Activated CD4-positive, alpha-beta memory T cell treated with anti-CD3 and anti-CD28 coated beads, Interleukin-2, amount 10 ng/mL, durations not matched to agents 7 days and 5 days (primary cell): ENCODE data around the gene CCK. TPM values are rescaled to one million over a fixed set of nuclear protein-coding genes. Genes with fewer than 3 reads are reported as not detected.

ENCODE experiments used
- CTCF ChIA-PET: fragments of 350-600 bp; sonication (Branson Sonifier 250); formaldehyde crosslinking; loops from one replicate; lab custom pipeline; 2021; ENCODE audit warnings: antibody characterized with exemption, inconsistent platforms; lab: Charles Lee
- POLR2A ChIA-PET: fragments of 350-600 bp; sonication (Branson Sonifier 250); formaldehyde crosslinking; loops from one replicate; lab custom pipeline; 2021; ENCODE audit warnings: antibody characterized with exemption; lab: Charles Lee
- DNase-seq: peaks from one replicate; pipeline ENCODE4 v3.0.0-alpha.2; 2020
- H3K27ac Mint-ChIP-seq: one replicate; pipeline ENCODE4 v1.8.0; 2021; ENCODE audit warnings: mild to moderate bottlenecking, mixed read lengths
- H3K27me3 Mint-ChIP-seq: one replicate; pipeline ENCODE4 v1.8.0; 2021; ENCODE audit warnings: mixed read lengths
- H3K36me3 Mint-ChIP-seq: one replicate; pipeline ENCODE4 v1.8.0; 2021; ENCODE audit warnings: low read depth, mixed read lengths
- H3K4me1 Mint-ChIP-seq: one replicate; pipeline ENCODE4 v1.8.0; 2021; ENCODE audit warnings: mixed read lengths
- H3K4me3 Mint-ChIP-seq: one replicate; pipeline ENCODE4 v1.8.0; 2021; ENCODE audit warnings: mild to moderate bottlenecking, mixed read lengths
- H3K9me3 Mint-ChIP-seq: one replicate; pipeline ENCODE4 v1.8.0; 2021; ENCODE audit warnings: mixed read lengths
- total RNA-seq, 2 experiments: library from RNA; stranded (reverse); gene quantifications; one replicate each; pipeline ENCODE4 v1.2.3, GENCODE V29; 2021

The CCK gene, protein sequence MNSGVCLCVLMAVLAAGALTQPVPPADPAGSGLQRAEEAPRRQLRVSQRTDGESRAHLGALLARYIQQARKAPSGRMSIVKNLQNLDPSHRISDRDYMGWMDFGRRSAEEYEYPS
- not detected for total RNA-seq

DNA sequence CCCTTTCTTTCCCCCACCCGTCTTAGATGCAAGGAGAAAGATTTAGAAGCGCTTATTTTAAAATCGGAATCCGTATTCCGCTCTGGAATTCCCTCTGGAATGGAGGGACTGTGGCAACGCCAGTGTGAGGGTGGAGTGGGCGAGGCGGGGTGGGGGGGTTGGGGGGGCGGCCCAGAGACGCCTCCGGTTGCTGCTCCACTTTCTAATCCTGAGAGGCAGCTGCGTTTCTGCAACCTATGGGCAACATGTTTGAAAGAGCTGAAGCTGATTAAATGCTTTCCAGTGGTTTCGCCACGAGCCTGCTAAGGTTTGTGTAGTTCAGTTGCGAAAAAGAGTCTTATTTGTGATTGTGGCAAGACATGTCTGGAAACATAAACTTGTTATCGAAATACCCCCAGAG is at the start of gene CCK:
TSS of gene CCK (minus strand) at position 101 of the 400 bp plus-strand sequence. CDS start 2,555 bp downstream, outside the sequence.
- DNase-seq = no peak
- Mint-ChIP-seq H3K9me3 (no peaks in the 10 kb centered on the region), H3K36me3 (no peaks in the 10 kb centered on the region), H3K27me3 (peaks cover 68% of the 10 kb centered on the region), H3K4me3 (no peak within 1 kb of the TSS), H3K4me1 (peaks cover 2% of the 10 kb centered on the region), H3K27ac (no peak within 1 kb of the TSS)
- ChIA-PET POLR2A (no interaction called here), CTCF (no interaction called here)

DNA sequence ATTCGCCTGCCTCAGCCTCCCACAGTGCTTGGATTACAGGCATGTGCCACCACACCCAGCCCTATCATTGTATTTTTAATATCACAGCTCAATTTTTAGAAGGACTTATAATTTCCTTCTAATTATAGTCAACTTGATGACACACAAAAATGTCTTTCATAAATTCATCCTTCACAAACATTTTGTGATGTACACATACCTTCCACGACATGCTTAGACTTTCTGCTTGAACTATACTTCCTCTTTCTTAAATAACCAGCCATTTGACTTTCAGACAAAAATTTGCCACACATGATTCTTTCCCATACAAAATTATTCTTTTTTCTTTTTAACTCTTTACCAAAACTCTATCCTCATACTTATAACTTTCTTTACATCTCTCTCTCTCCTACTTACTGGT is 48.4 kb upstream of the CCK start:
- no peaks in the 10 kb centered on the region for H3K4me1 Mint-ChIP-seq
- H3K27me3 Mint-ChIP-seq = no peaks in the 10 kb centered on the region
- no peak for DNase-seq
- no peak overlapping the region for H3K27ac Mint-ChIP-seq
- CTCF ChIA-PET = no interaction called here
- POLR2A ChIA-PET = no interaction called here
- peaks cover 28% of the 10 kb centered on the region for H3K9me3 Mint-ChIP-seq
- peaks cover 8% of the 10 kb centered on the region for H3K36me3 Mint-ChIP-seq
- no peak overlapping the region for H3K4me3 Mint-ChIP-seq

DNA sequence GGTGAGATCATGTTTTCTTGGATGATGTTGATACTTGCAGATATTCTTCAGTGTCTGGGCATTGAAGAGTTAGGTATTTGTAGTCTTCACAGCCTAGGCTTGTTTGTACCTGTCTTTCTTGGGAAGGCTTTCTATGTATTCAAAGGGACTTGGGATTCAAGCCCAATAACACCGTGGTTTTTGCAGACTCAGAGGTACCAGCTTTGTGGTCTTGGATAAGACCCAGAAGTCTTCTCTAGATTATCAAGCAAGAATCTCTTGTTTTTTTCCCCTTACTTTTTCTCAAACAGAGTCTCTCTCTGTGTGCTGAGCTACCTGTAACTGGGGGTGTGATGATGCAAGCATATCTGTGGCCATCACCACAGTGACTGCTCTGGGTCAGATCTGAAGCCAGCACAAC is 42.7 kb upstream of the CCK start:
- Mint-ChIP-seq H3K4me3 (no peak overlapping the region), H3K4me1 (no peaks in the 10 kb centered on the region), H3K27me3 (no peaks in the 10 kb centered on the region), H3K36me3 (peaks cover 3% of the 10 kb centered on the region), H3K9me3 (peaks cover 6% of the 10 kb centered on the region), H3K27ac (no peak overlapping the region)
- POLR2A ChIA-PET = no interaction called here
- no peak for DNase-seq
- CTCF ChIA-PET = no interaction called here

DNA sequence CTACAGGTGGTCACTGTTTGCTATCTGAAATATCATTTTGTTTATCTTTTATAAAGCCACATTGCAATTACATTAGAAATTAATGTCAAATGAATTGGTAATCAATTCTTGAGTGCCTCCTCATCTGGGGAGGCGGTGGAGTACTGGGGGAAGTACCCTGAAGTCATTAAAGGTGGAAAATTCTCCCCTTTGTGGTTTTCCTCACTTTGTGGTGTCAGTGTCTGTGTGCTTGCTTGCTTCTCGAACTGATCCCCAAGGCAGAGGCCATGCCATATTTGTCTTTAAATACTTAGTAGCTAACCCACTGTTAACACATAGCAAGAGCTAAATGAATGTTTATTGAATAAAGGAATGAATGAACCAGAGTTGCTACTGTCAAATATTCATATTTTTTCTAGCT is 40.5 kb upstream of the CCK start:
- no peaks in the 10 kb centered on the region for H3K9me3 Mint-ChIP-seq
- H3K4me3 Mint-ChIP-seq = no peak overlapping the region
- ChIA-PET CTCF (no interaction called here), POLR2A (no interaction called here)
- no peaks in the 10 kb centered on the region for H3K4me1 Mint-ChIP-seq
- no peaks in the 10 kb centered on the region for H3K36me3 Mint-ChIP-seq
- DNase-seq = no peak
- H3K27ac Mint-ChIP-seq = no peak overlapping the region
- H3K27me3 Mint-ChIP-seq = no peaks in the 10 kb centered on the region

DNA sequence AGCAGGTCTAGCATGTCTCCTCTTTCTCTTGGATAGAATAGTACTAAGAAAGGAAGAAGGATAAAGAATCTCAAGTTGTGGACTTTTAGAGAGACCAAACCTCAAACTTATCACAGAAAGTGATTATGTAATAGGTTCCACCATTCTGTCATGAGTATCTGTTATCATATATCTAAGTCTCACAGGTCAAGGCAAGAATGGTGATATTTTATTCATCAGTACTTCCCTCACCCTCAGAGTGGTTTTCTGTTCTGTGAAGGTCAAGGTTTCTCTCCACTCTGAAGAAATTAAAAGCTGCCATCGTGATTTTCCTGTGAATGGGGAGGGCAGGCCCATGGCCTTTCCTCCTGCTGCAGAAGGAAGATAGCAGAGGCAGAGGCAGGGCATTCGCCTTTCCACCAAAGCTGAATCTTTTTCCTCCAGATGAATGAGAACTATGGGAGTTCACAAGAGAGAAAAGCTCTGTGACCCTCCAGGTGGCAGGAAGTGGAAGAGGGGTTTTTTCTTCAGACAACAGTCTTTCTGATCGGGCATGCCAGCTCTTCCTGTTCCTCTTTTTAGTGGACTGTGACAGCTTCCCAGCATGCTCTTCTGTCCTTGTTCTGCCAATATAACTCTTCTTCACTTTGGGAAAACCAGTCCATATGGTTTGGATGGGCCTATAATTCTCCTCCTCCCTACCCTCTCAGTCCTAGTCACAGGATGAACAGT is 37.1 kb upstream of the CCK start:
- Mint-ChIP-seq H3K27me3 (no peaks in the 10 kb centered on the region), H3K36me3 (no peaks in the 10 kb centered on the region), H3K27ac (no peak overlapping the region), H3K4me3 (no peak overlapping the region), H3K9me3 (no peaks in the 10 kb centered on the region), H3K4me1 (no peaks in the 10 kb centered on the region)
- CTCF ChIA-PET = no interaction called here
- DNase-seq = no peak
- POLR2A ChIA-PET = no interaction called here

DNA sequence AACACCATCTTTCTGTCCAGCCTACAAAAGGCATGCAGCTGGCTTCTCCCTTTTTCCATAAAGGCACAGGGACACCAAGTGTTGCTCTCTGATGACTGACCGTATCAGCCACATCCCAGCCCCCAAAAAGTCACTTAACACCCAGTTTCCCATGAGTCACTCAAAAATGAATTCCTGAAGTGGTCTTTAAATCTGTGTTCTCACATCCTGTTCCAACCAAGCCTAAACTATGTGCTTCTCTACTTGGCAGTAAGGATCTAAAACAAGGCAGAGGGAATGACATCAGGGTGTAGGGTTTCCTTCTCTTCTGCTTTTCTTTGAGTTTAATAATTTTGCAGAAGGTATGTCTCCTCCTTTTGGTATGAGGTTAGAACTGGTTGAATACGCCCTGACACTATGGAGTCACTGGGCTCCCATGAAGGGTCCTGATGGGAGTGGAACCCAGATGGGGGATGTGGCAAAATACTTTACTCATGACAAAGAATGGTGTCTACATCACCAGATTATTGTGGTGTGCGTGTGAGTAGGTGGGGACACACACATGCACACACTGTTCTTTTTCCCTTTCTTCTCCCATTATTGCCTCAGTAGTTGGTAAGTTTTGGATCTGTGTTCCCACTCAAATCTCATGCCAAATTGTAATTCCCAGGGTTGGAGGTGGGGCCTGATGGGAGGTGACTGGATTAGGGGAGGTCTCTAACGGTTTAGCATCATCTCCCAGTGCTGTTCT is 35.6 kb upstream of the CCK start:
- no peak overlapping the region for H3K27ac Mint-ChIP-seq
- H3K36me3 Mint-ChIP-seq = no peaks in the 10 kb centered on the region
- no peak overlapping the region for H3K4me3 Mint-ChIP-seq
- CTCF ChIA-PET = no interaction called here
- no peaks in the 10 kb centered on the region for H3K4me1 Mint-ChIP-seq
- no peaks in the 10 kb centered on the region for H3K9me3 Mint-ChIP-seq
- H3K27me3 Mint-ChIP-seq = no peaks in the 10 kb centered on the region
- POLR2A ChIA-PET = no interaction called here
- DNase-seq = no peak

DNA sequence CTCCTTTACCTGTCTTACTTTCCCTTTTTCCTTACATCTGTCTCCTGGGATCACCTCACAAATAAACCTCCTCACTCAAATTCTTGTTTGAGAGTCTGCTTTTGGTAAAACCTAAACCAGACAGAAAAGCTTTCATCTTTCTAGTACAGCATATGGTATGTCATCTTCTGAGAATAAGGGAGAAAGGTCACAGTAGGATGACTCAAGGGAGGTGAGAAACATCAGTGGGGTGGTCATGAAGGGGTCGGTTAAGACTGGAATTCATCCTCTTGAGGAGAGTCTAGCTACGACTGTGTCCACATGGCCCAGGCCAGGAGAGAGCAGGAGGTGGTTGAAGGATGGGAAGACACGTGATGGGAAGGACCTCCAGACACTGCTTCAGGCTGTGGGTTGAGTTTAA is 34.8 kb upstream of the CCK start:
- no peak overlapping the region for H3K4me3 Mint-ChIP-seq
- H3K27ac Mint-ChIP-seq = no peak overlapping the region
- ChIA-PET POLR2A (no interaction called here), CTCF (no interaction called here)
- H3K36me3 Mint-ChIP-seq = no peaks in the 10 kb centered on the region
- DNase-seq = no peak
- H3K9me3 Mint-ChIP-seq = no peaks in the 10 kb centered on the region
- H3K4me1 Mint-ChIP-seq = no peaks in the 10 kb centered on the region
- H3K27me3 Mint-ChIP-seq = no peaks in the 10 kb centered on the region

DNA sequence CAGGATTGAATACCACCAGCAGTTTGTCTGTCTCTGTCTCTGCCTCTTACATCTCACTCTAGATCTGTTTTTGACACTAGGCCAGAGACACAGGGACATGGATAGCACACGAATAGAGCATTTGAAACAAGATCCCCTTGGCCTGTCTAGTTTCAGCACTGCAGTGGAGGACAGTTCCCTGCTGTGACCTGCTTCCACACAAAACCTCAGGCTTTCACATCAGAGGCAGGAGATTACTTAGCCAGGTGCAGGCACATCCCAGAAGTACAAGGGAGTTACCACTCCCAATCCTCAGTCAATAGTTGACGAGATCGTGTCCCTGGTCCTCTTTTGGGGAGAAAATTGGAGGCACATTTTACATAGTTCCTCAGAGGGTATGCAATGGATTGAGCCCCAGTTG is 34.0 kb upstream of the CCK start:
- no peaks in the 10 kb centered on the region for H3K27me3 Mint-ChIP-seq
- ChIA-PET CTCF (no interaction called here), POLR2A (no interaction called here)
- H3K9me3 Mint-ChIP-seq = no peaks in the 10 kb centered on the region
- H3K36me3 Mint-ChIP-seq = no peaks in the 10 kb centered on the region
- no peak overlapping the region for H3K4me3 Mint-ChIP-seq
- no peak overlapping the region for H3K27ac Mint-ChIP-seq
- no peaks in the 10 kb centered on the region for H3K4me1 Mint-ChIP-seq
- DNase-seq = peak; percentile 25

DNA sequence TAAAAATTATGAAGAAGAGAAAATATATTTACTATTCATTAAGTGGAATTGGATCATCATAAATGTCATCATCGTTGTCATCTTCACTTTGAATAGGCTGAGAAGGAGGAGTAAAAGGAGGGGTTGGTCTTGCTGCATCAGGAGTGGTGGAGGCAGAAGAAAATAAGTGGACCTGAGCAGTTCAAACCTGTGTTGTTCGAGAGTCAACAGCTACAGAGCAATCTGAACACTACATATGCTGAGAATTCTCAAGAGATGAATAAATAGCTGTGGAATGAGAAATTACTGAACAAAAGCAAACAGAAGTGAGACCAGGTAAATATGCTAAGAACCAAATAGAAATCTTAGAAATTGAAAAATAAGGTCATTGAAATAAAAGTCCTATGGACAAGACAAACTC is 32.3 kb upstream of the CCK start:
- no peaks in the 10 kb centered on the region for H3K4me1 Mint-ChIP-seq
- no peaks in the 10 kb centered on the region for H3K9me3 Mint-ChIP-seq
- no peaks in the 10 kb centered on the region for H3K27me3 Mint-ChIP-seq
- DNase-seq = no peak
- no peak overlapping the region for H3K27ac Mint-ChIP-seq
- no peaks in the 10 kb centered on the region for H3K36me3 Mint-ChIP-seq
- ChIA-PET CTCF (no interaction called here), POLR2A (no interaction called here)
- H3K4me3 Mint-ChIP-seq = no peak overlapping the region

DNA sequence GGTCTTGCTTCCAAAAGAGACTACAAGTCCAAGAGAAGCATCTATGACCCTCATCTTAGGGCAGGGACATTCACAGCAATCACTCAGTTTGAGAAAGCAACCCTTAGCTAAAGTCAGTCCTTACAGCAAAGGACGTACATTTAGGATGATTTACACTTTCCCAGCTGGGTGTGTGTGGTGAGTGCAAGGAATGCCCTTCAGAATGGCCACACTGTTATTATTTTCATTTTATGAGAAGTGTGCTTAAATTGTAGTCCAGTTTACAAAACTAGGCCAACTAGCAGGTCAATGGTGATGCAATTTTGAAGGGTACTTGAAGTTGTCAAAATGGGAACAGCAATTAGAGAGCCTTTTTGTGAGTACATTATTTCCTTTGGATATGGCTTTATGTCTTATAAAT is 26.0 kb upstream of the CCK start:
- H3K9me3 Mint-ChIP-seq = no peaks in the 10 kb centered on the region
- ChIA-PET CTCF (no interaction called here), POLR2A (no interaction called here)
- no peak for DNase-seq
- H3K4me3 Mint-ChIP-seq = no peak overlapping the region
- no peak overlapping the region for H3K27ac Mint-ChIP-seq
- H3K4me1 Mint-ChIP-seq = no peaks in the 10 kb centered on the region
- no peaks in the 10 kb centered on the region for H3K36me3 Mint-ChIP-seq
- H3K27me3 Mint-ChIP-seq = peaks cover 2% of the 10 kb centered on the region

DNA sequence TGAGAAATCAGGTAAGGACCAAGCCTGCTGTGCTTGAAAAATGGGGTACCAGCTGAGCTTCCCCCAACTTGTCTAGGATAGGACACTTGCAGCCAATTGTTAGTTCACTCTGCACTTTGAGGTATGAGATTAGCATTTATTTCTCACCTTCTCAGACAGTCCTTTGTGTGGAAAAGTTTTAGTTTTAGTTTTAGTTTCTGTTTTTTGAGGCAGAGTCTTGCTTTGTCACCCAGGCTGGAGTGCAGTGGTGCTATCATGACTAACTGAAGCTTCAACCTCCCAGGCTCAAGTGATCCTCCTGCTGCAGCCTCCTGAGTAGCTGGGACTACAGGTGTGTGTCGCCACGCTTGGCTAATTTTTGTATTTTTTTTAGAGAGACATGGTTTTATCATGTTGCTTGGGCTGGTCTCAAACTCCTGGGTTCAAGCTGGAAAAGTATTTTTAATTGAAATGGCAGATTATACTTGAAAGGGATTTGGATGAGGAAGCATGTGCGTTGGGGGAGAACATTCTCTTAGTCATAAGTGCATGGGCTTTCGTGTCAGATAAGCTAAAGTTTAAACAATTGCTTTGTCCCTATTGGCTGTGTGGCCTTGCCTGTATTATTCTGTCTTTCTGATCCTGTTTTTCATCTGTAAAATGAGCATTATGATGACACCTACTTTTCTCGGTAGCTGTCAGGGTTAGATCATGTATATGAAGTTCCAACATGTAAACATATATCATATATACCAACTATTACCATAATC is 25.2 kb upstream of the CCK start:
- ChIA-PET POLR2A (no interaction called here), CTCF (no interaction called here)
- Mint-ChIP-seq H3K27ac (no peak overlapping the region), H3K4me3 (no peak overlapping the region), H3K9me3 (no peaks in the 10 kb centered on the region), H3K4me1 (no peaks in the 10 kb centered on the region), H3K36me3 (no peaks in the 10 kb centered on the region), H3K27me3 (peaks cover 2% of the 10 kb centered on the region)
- DNase-seq = no peak

DNA sequence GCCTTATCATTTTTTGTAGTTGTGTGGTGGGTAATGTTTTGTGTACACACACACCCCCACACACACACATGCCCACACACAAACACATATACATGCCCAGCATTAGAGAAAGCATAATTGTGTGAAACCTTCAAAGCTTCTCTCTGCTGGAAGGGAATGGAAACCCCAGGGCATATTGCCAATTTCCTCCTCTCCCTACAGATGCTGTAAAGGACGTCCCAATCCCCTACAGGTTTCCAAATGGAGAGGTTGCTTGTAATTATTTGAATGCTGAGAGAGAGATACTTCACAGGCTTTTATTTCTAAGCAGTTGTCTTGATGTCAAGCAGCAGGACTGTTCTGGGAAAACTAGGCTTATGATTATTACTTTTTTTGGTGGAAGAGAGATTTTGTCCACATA is 23.0 kb upstream of the CCK start:
- POLR2A ChIA-PET = no interaction called here
- DNase-seq = no peak

DNA sequence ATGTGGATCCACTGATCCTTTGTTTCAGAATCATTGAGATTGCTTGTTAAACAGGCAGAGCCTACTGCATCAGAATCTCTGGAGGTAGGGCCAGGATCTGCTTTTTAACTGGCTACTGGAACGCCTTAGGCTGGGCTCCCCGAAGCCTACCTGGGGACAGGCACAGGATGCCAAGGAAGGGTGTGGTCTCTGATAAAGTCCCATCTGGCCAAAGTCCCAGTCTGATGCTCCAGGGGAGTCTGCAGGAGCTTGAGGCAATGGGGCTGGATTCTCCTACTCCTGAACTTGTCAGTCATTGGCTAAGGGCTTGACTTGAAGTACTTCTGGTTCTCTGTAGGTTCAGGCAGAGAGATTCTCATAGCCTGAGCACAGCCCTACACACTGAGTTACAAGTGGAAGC is 22.4 kb upstream of the CCK start:
- CTCF ChIA-PET = no interaction called here

More for the DNA sequence above, 23.0 kb upstream of the CCK start:
- no peaks in the 10 kb centered on the region for H3K4me1 Mint-ChIP-seq
- peaks cover 2% of the 10 kb centered on the region for H3K27me3 Mint-ChIP-seq
- no peaks in the 10 kb centered on the region for H3K36me3 Mint-ChIP-seq
- CTCF ChIA-PET = no interaction called here
- H3K4me3 Mint-ChIP-seq = no peak overlapping the region
- no peak overlapping the region for H3K27ac Mint-ChIP-seq
- no peaks in the 10 kb centered on the region for H3K9me3 Mint-ChIP-seq

More for the DNA sequence above, 22.4 kb upstream of the CCK start:
- no peaks in the 10 kb centered on the region for H3K36me3 Mint-ChIP-seq
- peaks cover 2% of the 10 kb centered on the region for H3K27me3 Mint-ChIP-seq
- no peaks in the 10 kb centered on the region for H3K9me3 Mint-ChIP-seq
- H3K4me3 Mint-ChIP-seq = no peak overlapping the region
- no peak overlapping the region for H3K27ac Mint-ChIP-seq
- DNase-seq = no peak
- no peaks in the 10 kb centered on the region for H3K4me1 Mint-ChIP-seq
- POLR2A ChIA-PET = no interaction called here
